GM19099 (cell line): ENCODE measurements around the gene SNUPN.
A peak's percentile ranks its signal among the peaks of the same experiment; 100 is the strongest.

Experiments used
- POLR2A ChIP-seq: IDR thresholded peaks from 3 replicates; pipeline ENCODE4 v1.6.1; 2011; ENCODE audit warnings: low read depth; ENCODE audit not compliant: insufficient read length; ENCODE audit errors: extremely low read depth

SNUPN gene

GRCh38 chr15:75583701-75584100, 41.8 kb downstream of the SNUPN start:
- TF ChIP-seq POLR2A, result no peak

GRCh38 chr15:75578948-75579920, 46.3 kb downstream of the SNUPN start, which contains the start of gene PTPN9:
Gene PTPN9 (minus strand): TSS chr15:75579315. CDS start chr15:75578776, 539 bp downstream.
- peak; percentile 60 for TF ChIP-seq POLR2A

GRCh38 chr15:75578173-75578947, 47.2 kb downstream of the SNUPN start:
- TF ChIP-seq POLR2A, result peak; percentile 33

- TF ChIP-seq POLR2A, result peak; percentile 20
Observed at GRCh38 chr15:75577401-75578172, 47.9 kb downstream of the SNUPN start.

- TF ChIP-seq POLR2A, result no peak
Observed at GRCh38 chr15:75573648-75574384, 51.7 kb downstream of the SNUPN start.

GRCh38 chr15:75570126-75570845, 55.2 kb downstream of the SNUPN start:
- TF ChIP-seq POLR2A, result no peak

- no peak for TF ChIP-seq POLR2A
Observed at GRCh38 chr15:75565062-75565970, 60.2 kb downstream of the SNUPN start.

- no peak for TF ChIP-seq POLR2A
Observed at GRCh38 chr15:75561888-75562287, 63.6 kb downstream of the SNUPN start.

- no peak for TF ChIP-seq POLR2A
Observed at GRCh38 chr15:75554717-75555116, 70.8 kb downstream of the SNUPN start.

GRCh38 chr15:75553659-75554058, 71.9 kb downstream of the SNUPN start:
- no peak for TF ChIP-seq POLR2A

GRCh38 chr15:75551091-75551490, 74.4 kb downstream of the SNUPN start:
- TF ChIP-seq POLR2A, result no peak
